Heart left ventricle (tissue), 13 donors: Measurements from ENCODE around the gene LRRC74B.

ENCODE experiments used
- CTCF ChIP-seq, 12 donors: fragments of 200-600 bp; sonication (generic) in 4 of 12; IDR thresholded peaks; one replicate each; pipeline versions ENCODE4 v1.5.0 to v1.8.0; 2018 to 2022; ENCODE audit warnings: antibody characterized with exemption in 12 of 12, mild to moderate bottlenecking in 5 of 12
- POLR2A ChIP-seq, 2 donors: fragments of 450-650 bp; IDR thresholded peaks; one replicate each; pipeline ENCODE4 v1.6.1; 2017; ENCODE audit warnings: antibody characterized with exemption in 2 of 2, mild to moderate bottlenecking in 2 of 2, moderate library complexity in 2 of 2
- donor health status: ischemic (EF 13 %, LVEDD 7.1; RV severe dilation, severe dysfunction).
- donor health status: DM: no; HTN: yes; CAD: no.
- donor health status: DM: no; HTN: no; CAD: no.
- donor health status: ischemic (EF 25% LVEDD 6.9; RV normal size, moderate dysfunction).
- donor health status: ischemic (EF 25% LVEDD 5.7; RV mildly dilated, moderate dysfunction).
- donor health status: ischemic (EF 35%, LVEDD 5.7; RV mildly dilated, moderate dysfunction).
- donor health status: nonischemic (EF 11% LVEDD 7.7; RV severe dilation, severe dysfunction).
- donor health status: DM: yes; HTN: yes; CAD: no.
- donor health status: PGD.
- donor health status: ischemic (EF 29% LVEDD 5.4; RV normal size, mild dysfunction).
- donor health status: nonischemic (EF 23%, LVEDD 6.1; RV moderate dilation, normal function).

- TF ChIP-seq CTCF (IDR thresholded peaks at IDR 0.05) = no peak
- TF ChIP-seq POLR2A (IDR thresholded peaks at IDR 0.05) = no peak
Observed at GRCh38 chr22:21044931-21045584, 688 bp upstream of the LRRC74B start.
